Daoy (cell line): ENCODE measurements around the gene PDE9A. TPM values are rescaled to one million over a fixed set of nuclear protein-coding genes. Genes with fewer than 3 reads are reported as not detected.
A peak's percentile ranks its signal among the peaks of the same experiment; 100 is the strongest.
"Not testable (repeated sequence)": the region's sequence is repeated elsewhere in the genome, so short reads cannot be mapped to it uniquely, and the experiment has no call there.

Source experiments
- DNase-seq: peaks from one replicate; pipeline ENCODE4 v3.0.0-alpha.2; 2015; ENCODE audit warnings: low read depth
- total RNA-seq: library from RNA; depleted of rRNA; stranded (reverse); fragments of >200 nt; shearing (Covaris generic); gene quantifications from 2 replicates; pipeline ENCODE4 v1.2.3, GENCODE V29; 2014; rRNA removed

The PDE9A gene
- total RNA-seq, result 0.17 TPM in 1 of 2 replicates, not detected in the other

DNA sequence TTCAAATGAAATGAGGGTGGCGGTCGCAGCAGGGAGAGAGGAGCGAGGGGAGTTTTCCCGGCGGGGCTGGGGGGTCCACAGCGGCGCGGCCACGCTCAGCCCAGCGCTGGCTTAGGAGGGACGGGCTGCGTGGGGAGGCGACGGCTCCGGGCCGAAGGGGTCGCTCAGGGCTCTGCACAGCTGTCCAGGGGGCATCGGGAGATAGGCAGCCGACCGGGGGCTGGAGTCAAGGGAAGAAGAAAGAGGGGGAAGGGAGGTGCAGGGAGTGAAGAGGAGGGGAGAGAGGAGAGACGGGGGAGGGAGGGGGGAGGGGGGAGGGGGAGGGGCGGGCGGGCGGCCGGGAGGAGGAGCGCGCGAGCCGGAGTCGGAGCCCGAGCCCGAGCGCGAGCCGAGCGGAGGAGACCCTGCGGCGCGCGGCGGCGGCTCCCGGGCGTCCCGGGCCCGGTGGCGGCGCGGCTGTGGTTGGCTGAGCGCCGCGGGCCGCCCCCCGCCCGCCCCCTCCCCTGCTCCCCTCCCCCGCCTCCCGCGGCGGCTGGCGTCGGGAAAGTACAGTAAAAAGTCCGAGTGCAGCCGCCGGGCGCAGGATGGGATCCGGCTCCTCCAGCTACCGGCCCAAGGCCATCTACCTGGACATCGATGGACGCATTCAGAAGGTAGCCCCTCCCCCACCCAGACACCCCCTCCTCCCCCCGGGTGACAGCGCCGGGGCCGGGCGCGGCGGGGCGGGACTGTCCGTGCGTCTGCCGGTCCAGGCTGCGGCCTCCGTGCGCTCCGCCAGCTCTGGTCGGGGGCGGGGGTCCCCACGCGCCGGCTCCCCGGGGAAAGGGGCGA is at the start of gene PDE9A:
Gene PDE9A (plus strand): TSS at position 391 of the 831 bp plus-strand sequence. CDS start 194 bp downstream, at position 585.
- no peak for DNase-seq

GRCh38 chr21:42607102-42607501 is 46.3 kb upstream of the PDE9A start:
- no peak for DNase-seq

DNA sequence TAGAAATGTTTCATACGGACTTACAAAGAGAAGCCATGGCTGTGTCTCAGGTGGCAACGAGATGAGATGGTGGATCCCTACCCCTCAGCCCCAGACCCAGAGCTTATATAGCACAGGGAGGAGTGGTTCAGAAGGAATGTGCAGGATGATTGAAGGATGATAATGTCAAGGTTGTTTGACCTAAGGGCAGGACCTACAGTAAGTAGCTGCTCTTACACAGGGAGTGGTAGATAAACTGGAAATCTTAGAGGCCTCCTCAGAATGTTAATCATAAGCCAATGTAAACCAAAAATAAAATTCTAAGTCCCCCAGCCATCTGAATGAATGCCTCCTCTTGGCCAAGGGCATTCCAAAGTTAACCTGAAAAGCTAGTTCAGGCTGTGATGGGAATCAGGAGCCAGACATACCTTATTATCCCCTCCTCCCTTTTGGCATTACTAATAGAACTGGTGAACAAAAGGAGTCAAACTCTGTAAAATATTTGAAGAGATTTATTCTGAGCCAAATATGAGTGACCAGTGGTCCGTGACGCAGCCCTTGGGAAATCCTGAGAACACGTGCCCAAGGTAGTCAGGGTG is 45.8 kb upstream of the PDE9A start:
- DNase-seq, result no peak

DNA sequence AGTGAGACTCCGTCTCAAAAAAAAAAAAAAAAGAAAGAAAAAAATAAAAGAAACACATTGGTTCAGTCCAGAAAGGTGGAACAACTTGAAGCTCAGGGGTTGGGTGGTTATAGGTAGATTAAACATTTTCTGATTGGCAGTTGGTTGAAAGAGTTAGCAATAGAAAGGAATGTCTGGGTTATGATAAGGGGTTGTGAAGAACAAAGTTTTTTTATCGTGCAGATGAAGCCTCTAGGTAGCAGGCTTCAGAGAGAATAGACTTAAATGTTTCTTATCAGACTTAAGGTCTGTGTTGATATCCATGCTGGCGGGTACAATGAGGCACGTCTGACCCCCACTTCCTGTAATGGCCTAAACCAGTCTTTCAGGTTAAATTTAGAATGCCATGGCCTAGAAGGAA is 45.0 kb upstream of the PDE9A start:
- no peak for DNase-seq

- DNase-seq, result peak; percentile 43
These were observed 43.6 kb upstream of the PDE9A start for GRCh38 chr21:42609811-42610210.

DNA sequence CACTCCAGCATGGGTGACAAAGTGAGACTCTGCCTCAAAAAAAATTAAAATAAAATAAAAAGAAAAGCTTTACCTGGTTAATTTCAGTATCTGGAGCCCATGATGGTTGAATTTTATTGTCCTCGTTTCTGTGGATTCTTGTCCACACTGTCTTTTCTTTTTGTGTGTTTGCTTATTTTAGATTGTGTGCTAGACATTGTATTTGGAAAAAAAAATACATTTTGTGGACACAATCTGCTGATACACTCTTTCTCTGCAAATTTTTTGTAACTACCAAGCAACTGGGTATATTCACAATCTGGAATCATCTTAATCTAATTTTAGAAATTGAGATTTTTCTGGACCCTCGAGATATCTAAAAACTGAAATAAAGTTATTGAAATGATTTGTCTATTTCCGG is 41.6 kb upstream of the PDE9A start:
- no peak for DNase-seq

GRCh38 chr21:42612390-42612789 is 41.0 kb upstream of the PDE9A start:
- DNase-seq, result no peak

DNA sequence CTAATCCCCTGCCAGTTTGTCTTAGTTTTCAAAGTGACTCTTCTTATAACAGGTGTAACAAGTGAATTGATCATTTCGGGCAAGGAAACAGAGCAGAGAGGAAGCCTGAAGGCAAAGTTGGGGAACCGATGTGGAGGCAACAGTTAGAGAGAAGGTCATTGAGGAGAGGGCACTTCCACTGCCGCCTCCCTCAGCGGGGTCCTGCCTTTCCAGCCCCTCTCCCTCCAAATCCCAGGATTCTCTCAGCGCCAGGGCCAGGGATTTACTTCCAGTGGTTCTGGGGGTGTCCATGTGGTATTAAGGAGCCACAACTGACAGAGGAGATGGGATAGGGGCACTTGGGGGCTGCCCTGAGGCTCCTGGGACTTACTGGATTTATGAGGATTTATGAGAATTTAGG is 39.7 kb upstream of the PDE9A start:
- DNase-seq, result no peak

DNA sequence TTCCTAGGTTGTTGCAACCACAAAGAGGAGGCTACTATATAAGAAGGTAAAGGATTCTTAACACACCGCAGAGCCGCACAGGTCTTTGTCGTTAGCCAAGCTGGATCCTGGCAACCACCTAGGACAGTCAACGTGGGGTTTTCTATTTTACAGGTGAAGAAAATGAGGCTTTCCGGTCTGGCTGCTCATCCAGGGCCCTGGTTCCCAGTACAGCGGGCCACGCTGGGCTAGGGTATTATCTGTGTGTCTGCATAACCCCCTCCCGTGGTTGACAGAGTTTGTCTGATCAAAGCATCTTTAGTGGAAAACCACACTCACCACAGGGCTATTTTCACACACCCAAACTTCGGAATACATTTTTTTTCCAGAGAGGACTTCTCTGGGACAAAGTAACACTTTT is 39.0 kb upstream of the PDE9A start:
- no peak for DNase-seq

DNA sequence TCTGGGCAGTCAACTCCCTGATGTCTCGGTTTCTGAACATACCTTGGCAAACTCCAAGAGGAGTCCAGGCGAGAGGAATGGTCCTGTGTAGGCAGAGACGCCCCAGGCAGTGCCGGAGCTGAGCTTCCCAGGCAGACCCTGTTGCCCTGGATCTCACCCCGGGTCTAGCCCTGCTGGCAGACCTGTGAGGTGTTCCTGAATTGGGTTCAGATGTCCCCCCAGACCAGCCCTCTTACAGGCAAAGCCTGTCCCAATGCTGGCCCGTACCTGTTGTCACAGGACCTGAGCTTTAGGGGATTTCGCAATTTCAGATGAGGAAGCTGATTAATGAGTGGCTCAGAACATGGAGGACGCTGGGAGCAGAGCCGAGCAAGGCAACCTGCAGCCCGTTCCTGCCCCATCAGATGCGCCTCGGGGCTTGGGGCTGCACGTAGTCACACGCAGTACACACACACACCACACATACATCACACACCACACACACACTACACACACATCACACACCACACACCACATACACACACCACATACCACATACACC is 38.5 kb upstream of the PDE9A start:
- peak; percentile 61 for DNase-seq

DNA sequence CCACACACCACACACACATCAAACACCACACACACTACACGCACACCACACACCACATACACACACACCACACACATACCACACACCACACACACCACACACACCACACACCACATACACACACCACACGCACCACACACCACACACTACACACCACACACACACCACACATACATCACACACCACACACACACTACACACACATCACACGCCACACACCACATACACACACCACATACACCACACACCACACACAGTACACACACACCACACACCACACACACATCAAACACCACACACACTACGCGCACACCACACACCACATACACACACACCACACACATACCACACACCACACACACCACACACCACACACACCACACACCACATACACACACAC is 38.0 kb upstream of the PDE9A start:
- not testable (repeated sequence) for DNase-seq

GRCh38 chr21:42615924-42616323 is 37.5 kb upstream of the PDE9A start:
- no peak for DNase-seq

DNA sequence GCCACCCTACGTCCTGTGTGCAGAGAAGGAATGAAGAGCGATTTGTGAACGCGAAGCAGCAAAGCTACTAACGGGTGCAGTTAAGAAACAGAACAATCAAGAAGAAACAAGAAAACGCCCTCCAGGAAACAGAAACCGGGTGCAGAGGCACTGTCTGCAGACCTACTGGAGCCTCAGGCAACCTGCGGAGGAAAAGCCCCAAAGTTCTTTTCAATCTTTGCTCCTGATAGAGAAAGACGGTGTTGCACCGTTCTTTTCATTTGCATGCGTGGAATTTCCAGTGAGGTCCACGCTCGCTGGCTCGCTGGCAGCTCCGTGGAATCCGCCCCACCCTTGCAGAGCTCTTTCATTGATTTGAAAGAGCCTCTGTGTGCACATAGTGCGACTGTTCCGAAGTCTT is 37.0 kb upstream of the PDE9A start:
- no peak for DNase-seq

DNA sequence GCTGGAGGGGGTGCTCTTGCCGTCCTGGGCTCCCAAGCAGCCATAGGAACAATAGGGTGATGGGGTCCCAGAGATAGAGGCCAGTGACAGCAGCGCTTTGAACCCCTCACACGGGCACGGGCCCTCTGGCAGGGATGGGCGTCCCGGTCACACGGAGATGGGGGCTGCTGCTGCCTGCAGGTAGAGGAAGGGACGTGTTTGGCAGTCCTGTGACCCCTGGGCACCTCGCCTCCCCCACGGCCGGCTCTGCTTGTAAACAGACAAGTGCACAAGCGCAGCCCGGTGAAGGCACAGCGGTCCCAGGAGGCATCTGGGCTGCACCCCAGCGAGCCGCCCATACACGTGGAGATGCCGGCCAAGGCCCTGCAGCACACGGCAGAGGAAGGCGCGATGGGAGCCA is 36.5 kb upstream of the PDE9A start:
- DNase-seq, result no peak

- DNase-seq, result no peak
These were observed 35.9 kb upstream of the PDE9A start for GRCh38 chr21:42617486-42617885.

DNA sequence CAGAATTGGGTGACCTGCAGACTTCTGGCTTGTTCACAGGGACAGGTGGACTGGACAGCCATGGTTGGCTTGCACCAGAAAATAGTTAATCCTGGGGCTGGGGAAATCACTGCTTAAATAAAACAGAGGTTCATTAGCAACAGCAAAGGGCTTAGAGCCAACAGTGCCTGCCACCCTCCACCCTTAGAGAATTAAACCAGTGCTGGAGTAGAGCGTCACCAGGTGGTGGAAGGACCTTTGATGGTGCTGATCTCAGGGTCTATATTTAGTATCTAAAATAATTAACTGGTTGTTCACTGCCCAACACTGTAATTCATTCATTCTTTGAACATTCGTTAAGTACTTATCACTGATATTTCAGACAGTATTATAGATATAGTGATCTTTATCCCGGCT is 34.7 kb upstream of the PDE9A start:
- no peak for DNase-seq

DNA sequence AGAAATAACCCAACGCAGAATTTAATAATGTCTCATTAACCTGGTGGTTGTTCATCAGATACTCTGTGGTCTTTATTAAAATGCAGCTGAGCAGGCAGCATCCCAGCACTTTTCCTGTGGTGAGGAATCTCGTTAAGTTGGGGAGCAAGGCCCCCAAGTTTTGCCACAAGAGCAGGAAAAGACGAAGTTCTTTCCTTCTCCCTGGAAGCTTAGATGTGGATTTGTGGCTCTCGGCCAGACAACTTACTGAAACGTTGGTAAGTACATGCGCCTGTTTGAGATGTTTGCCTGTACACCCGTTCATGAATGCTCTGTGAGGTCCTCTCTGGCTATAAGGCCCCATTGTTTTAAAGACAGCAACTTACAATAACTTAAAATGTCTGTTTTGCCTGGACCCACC is 34.3 kb upstream of the PDE9A start:
- no peak for DNase-seq

- no peak for DNase-seq
These were observed 33.6 kb upstream of the PDE9A start for GRCh38 chr21:42619841-42620240.

DNA sequence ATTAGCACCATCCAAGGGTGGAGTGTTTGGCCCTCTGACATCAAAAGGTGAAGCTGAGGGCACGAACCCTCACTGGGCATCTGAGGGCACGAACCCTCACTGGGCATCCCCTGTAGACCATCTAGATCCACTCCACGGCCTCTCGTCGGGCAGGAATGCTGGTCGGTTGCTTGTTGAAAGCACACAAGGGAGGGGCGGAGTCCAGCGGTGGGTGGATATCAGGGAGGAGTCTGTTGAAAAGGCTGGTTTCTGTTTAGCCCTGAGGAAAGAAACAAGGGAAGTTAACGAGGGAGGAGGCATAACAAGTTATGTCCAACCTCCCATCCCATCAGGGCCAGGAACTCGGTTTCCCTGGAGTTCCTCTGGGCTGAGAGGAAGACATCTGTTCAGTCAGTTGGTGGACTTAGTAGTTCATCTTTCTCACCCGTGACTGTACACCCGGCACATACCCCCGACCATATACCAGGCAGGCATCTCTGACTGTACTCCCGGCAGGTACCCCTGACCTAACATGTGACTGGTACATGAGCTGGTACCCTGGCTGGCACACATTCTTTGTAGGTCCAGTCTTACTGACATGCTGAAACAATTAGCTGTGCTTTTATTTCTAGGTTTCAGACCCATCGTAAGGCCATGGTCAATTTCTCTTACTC is 32.1 kb upstream of the PDE9A start:
- peak; percentile 49 for DNase-seq

DNA sequence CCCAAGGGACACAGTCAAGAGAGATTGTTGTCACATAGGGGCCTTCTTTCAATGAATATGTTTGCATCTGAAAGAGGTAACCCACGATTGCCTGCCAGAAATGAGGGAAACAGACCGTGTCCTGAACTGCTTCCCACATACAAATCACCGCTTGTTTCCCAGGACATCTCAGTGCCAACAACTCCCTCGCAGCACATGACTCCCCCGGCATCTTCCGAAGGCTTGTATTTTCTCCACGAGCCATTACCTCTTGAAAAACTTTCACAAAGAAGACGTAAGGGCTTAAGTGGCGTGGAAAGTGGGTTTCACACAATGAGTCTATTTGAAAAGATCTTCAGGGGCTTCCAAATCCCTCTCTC is 31.6 kb upstream of the PDE9A start:
- DNase-seq, result peak; percentile 39

DNA sequence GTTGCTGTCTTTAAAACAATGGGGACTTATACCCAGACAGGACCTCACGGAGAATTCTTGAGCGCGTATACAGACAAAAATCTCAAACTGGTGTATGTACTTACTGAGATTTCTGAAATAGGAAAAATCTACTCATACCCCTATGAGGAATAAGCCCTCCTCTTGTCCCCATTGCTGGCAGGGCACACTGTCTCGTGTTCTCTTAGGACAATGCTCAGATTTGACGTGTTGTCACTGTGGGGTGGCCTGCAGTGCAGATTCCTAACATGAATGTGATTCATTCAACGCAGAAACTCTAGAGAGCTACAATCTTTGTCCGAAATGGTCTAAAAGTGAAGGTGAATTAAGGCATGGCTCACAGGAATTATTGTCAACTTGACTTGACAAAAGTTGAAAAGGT is 31.1 kb upstream of the PDE9A start:
- no peak for DNase-seq

DNA sequence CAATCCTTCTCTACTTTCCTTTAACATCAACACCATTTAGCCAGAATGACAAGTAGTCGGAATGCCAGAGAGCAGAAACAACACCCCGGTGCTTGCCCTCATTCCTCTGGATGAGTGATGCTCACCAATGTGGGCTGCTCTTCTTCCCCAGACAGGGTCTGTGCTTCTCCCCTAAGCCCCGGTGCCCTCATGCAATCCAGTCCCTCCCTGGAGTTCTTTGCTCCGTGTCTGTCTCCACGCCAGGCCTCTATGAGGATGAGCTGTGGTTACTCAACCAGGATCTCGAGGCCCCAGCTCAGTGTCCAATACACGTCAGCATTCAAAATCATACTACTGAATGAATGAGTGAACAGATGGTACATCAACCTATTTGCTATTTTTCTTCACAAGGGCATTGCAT is 29.7 kb upstream of the PDE9A start:
- DNase-seq, result no peak
